SK-N-SH (cell line): ENCODE measurements around the gene GALNT17. TPM values are rescaled to one million over a fixed set of nuclear protein-coding genes. Genes with fewer than 3 reads are reported as not detected.

Source experiments
- CTCF ChIA-PET: fragments of 300-600, 350-600 bp; formaldehyde crosslinking; extraction: SDS; loops from one replicate; lab custom pipeline; 2021; lab: Yijun Ruan, JAX
- POLR2A ChIA-PET: fragments of 350-600 bp; sonication (Branson Sonifier 250); formaldehyde crosslinking; extraction: SDS; loops from one replicate; lab custom pipeline; 2020; ENCODE audit warnings: antibody characterized with exemption, inconsistent platforms; lab: Yijun Ruan, JAX
- DNase-seq: peaks from one replicate; pipeline ENCODE4 v3.0.0; 2012
- H2AFZ ChIP-seq: fragments of 200-600 bp; sonication (generic); 2 replicates; pipeline ENCODE4 v1.8.1; 2016; ENCODE audit warnings: antibody characterized with exemption, mild to moderate bottlenecking, low read depth
- H3F3A ChIP-seq: fragments of 200-600 bp; sonication (generic); replicated peaks from 2 replicates; pipeline ENCODE3; 2016; ENCODE audit warnings: antibody characterized with exemption, mild to moderate bottlenecking; ENCODE audit not compliant: insufficient read depth
- H3K27ac ChIP-seq, 2 experiments: fragments of 200-500 bp in 1 of 2; fragments of 200-600 bp in 1 of 2; sonication (Bioruptor generic) in 1 of 2; sonication (generic), shearing (Covaris generic) in 1 of 2; 2 replicates each; pipeline versions ENCODE4 v1.5.1 to v1.6.1; 2014 to 2016; ENCODE audit warnings: low read depth in 2 of 2, inconsistent platforms in 1 of 2, low read length in 1 of 2, mild to moderate bottlenecking in 1 of 2, mixed read lengths in 1 of 2
- H3K27me3 ChIP-seq: fragments of 200-600 bp; sonication (generic), shearing (Covaris generic); 2 replicates; pipeline ENCODE4 v1.6.1; 2016; ENCODE audit warnings: mixed run types; ENCODE audit not compliant: insufficient read depth
- H3K36me3 ChIP-seq, 2 experiments: fragments of 200-500 bp in 1 of 2; fragments of 200-600 bp in 1 of 2; sonication (Bioruptor generic) in 1 of 2; sonication (generic) in 1 of 2; replicated peaks in 1 of 2; 2 replicates each; pipeline versions ENCODE3 to v1.5.1; 2014 to 2016; ENCODE audit warnings: low read length in 1 of 2, mild to moderate bottlenecking in 1 of 2; ENCODE audit not compliant: insufficient read depth in 2 of 2, control insufficient read depth in 1 of 2
- H3K4me1 ChIP-seq, 2 experiments: fragments of 200-500 bp in 1 of 2; fragments of 200-600 bp in 1 of 2; sonication (Bioruptor generic) in 1 of 2; sonication (generic), shearing (Covaris generic) in 1 of 2; 2 replicates each; pipeline versions ENCODE4 v1.5.1 to v1.6.1; 2014 to 2016; ENCODE audit warnings: low read depth in 1 of 2, low read length in 1 of 2, mixed run types in 1 of 2; ENCODE audit not compliant: insufficient read depth in 2 of 2, control insufficient read depth in 1 of 2
- H3K4me2 ChIP-seq: fragments of 200-600 bp; sonication (generic), shearing (Covaris generic); 2 replicates; pipeline ENCODE4 v1.6.1; 2017; ENCODE audit warnings: mixed run types
- H3K4me3 ChIP-seq, 2 experiments: fragments of 200-500 bp in 1 of 2; fragments of 200-600 bp in 1 of 2; sonication (Bioruptor generic) in 1 of 2; sonication (generic), shearing (Covaris generic) in 1 of 2; 2 replicates each; pipeline versions ENCODE4 v1.5.1 to v1.8.1; 2014 to 2016; ENCODE audit warnings: low read depth in 2 of 2, inconsistent platforms in 1 of 2, low read length in 1 of 2, mild to moderate bottlenecking in 1 of 2, mixed read lengths in 1 of 2, moderate library complexity in 1 of 2
- H3K79me2 ChIP-seq: fragments of 200-600 bp; sonication (generic); 2 replicates; pipeline ENCODE4 v1.8.1; 2017; ENCODE audit warnings: mild to moderate bottlenecking; ENCODE audit not compliant: insufficient read depth
- H3K9ac ChIP-seq: fragments of 200-600 bp; sonication (generic); 2 replicates; pipeline ENCODE4 v1.6.1; 2017; ENCODE audit warnings: mixed run types
- H3K9me2 ChIP-seq: fragments of 200-600 bp; sonication (generic); 2 replicates; pipeline ENCODE4 v1.6.1; 2017; ENCODE audit warnings: mixed run types
- H3K9me3 ChIP-seq: fragments of 200-600 bp; sonication (generic); 2 replicates; pipeline ENCODE4 v1.6.1; 2017; ENCODE audit warnings: mixed run types, mild to moderate bottlenecking, moderate library complexity
- H4K20me1 ChIP-seq: fragments of 200-600 bp; sonication (generic); 2 replicates; pipeline ENCODE4 v1.6.1; 2017; ENCODE audit warnings: mild to moderate bottlenecking, mixed run types; ENCODE audit not compliant: insufficient read depth
- ELF1 ChIP-seq: IDR thresholded peaks from 2 replicates; pipeline ENCODE4 v1.4.0; 2012
- MEF2A ChIP-seq: IDR thresholded peaks from 2 replicates; pipeline ENCODE4 v1.4.0; 2012; ENCODE audit warnings: low read depth, borderline replicate concordance
- NFIC ChIP-seq: IDR thresholded peaks from 2 replicates; pipeline ENCODE4 v1.4.0; 2012; ENCODE audit warnings: borderline replicate concordance
- NRF1 ChIP-seq: IDR thresholded peaks from 2 replicates; pipeline ENCODE4 v1.6.1; 2012; ENCODE audit warnings: low read depth, mild to moderate bottlenecking, low read length
- POLR2AphosphoS5 ChIP-seq: IDR thresholded peaks from 2 replicates; pipeline ENCODE4 v1.6.1; 2012; ENCODE audit warnings: low read depth, low read length
- RAD21 ChIP-seq: IDR thresholded peaks from 2 replicates; pipeline ENCODE4 v1.6.1; 2012; ENCODE audit warnings: mild to moderate bottlenecking, low read length
- RCOR1 ChIP-seq: fragments of 150-350 bp; IDR thresholded peaks from 2 replicates; pipeline ENCODE4 v1.6.1; 2017; ENCODE audit warnings: antibody characterized with exemption, low read length
- SIN3A ChIP-seq: IDR thresholded peaks from 2 replicates; pipeline ENCODE4 v1.6.1; 2012; ENCODE audit warnings: low read depth, mild to moderate bottlenecking, low read length, moderate library complexity, borderline replicate concordance
- SMC3 ChIP-seq: IDR thresholded peaks from 2 replicates; pipeline ENCODE4 v1.6.1; 2012; ENCODE audit warnings: low read depth, low read length, improper control_type of control experiment
- YY1 ChIP-seq: IDR thresholded peaks from 2 replicates; pipeline ENCODE4 v1.4.0; 2012; ENCODE audit warnings: low read depth, mild to moderate bottlenecking
- WGBS: methylation state at CpG from one replicate; pipeline ENCODE4 v1.1.6; 2017; ENCODE audit warnings: low lambda C conversion rate; 5-methylcytosine and 5-hydroxymethylcytosine counted together
- polyA plus RNA-seq, 3 experiments: library from polyadenylated mRNA; depleted of rRNA; stranded (reverse); fragments of >200 nt; gene quantifications; 2 replicates each; pipeline ENCODE4 v1.2.3, GENCODE V29; 2012
- TF ChIP-seq, protein P1 (sequence below): fragments of 150-350 bp; IDR thresholded peaks from 2 replicates; pipeline ENCODE4 v1.6.1; 2017; ENCODE audit warnings: antibody characterized with exemption, low read length, low read depth, borderline replicate concordance

The GALNT17 gene
- polyA plus RNA-seq, 1 of the 3 experiments (the other 2 are of a cell fraction) = not detected

DNA sequence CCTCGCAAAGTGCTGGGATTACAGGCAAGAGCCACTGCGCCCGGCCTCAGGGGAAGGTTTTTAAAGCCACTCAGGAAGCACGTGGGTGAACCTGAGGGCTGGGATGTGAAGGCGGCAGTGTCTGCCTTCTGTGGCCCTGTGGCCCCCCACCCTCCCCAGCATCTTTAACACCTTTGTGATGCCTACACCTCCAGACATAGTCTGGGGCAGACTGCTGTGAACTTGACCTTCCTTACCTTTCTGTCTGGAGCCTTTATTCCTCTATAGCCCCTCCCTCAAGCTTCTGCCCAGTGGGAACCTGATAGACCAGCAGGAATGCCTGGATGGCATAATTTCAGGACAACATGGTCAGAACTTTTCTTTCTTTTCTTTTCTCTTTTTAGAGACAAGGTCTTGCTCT, 550.2 kb downstream of the GALNT17 start:
- POLR2A ChIA-PET = no interaction called here
- DNase-seq = no peak

DNA sequence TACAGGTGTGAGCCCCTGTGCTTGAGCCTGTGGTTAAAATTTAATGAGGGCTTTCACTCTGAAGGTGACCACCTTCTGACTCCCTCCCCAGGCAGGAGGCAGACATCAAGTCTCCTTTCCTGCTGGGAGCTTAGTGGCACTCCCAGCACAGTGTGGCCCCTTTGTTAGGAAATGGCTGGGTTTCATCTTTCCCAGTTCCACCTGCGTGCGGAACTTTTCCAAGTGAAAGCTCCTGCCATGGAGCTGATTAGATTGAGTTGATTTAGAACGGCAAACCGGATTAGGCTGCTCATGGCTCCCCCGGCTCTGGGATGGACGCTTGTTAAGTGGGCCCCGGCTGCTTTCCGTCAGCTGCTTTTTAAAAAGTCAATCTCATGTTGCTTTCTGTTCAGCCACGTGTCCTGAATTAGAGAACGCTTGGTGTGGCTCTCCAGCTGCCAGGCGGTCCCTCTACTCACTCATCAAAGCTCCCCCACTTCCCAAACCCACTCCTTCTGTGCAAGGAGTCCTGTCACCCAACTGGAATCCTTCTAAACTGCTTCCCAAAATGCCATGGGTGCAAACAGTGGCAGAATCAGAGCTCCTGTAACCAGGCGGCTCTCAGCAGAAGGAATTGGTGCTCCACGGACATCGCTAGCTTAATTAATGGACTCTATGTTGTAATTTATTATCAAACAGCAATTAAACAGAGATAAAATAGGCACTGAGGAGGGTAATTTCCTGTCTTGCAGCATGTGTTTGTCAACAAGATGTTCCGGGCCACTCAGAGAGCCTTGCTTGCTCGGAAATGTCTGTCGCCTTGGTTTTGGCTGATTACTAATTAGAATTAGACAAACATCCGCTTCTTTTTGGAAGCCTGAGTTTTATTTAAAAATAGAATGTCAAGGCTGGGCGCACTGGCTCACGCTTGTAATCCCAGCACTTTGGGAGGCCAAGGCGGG, 551.2 kb downstream of the GALNT17 start:
- Histone ChIP-seq H3K9me2 (no peaks in the 10 kb centered on the region), H3K4me2 (no peak overlapping the region), H3F3A (no peaks in the 10 kb centered on the region), H3K4me3 (no peak overlapping the region), H3K27ac (no peak overlapping the region), H2AFZ (no peak overlapping the region), H3K4me1 (no peaks in the 10 kb centered on the region), H3K36me3 (no peaks in the 10 kb centered on the region), H3K79me2 (no peaks in the 10 kb centered on the region), H3K9me3 (no peaks in the 10 kb centered on the region; the same call in 1 of the 2 replicates), H3K9ac (no peak overlapping the region), H4K20me1 (no peaks in the 10 kb centered on the region), H3K27me3 (no peaks in the 10 kb centered on the region)
- CTCF ChIA-PET = interaction anchor here (1.1 to 1.3 kb wide), 2 partner anchors 8 to 69 kb away, joined by 3 read pairs; no protein-coding TSS in a partner anchor
- no peak for TF ChIP-seq SIN3A
- POLR2A ChIA-PET = no interaction called here
- DNase-seq = no peak
- WGBS = 29% methylated on average over 21 of the region's 21 CpGs

More for the DNA sequence above, 550.2 kb downstream of the GALNT17 start:
- WGBS = 29% methylated on average over 5 of the region's 5 CpGs
- no peaks in the 10 kb centered on the region for H3K79me2 ChIP-seq
- H4K20me1 ChIP-seq = no peaks in the 10 kb centered on the region
- no peaks in the 10 kb centered on the region for H3K9me3 ChIP-seq
- no peak overlapping the region for H3K9ac ChIP-seq
- no peak overlapping the region for H3K27ac ChIP-seq
- TF ChIP-seq, protein P1, sequence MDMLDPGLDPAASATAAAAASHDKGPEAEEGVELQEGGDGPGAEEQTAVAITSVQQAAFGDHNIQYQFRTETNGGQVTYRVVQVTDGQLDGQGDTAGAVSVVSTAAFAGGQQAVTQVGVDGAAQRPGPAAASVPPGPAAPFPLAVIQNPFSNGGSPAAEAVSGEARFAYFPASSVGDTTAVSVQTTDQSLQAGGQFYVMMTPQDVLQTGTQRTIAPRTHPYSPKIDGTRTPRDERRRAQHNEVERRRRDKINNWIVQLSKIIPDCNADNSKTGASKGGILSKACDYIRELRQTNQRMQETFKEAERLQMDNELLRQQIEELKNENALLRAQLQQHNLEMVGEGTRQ = no peak
- TF ChIP-seq NFIC (no peak), RAD21 (no peak), RCOR1 (no peak), MEF2A (no peak), SMC3 (no peak), SIN3A (no peak), YY1 (no peak), POLR2AphosphoS5 (no peak), ELF1 (no peak), NRF1 (no peak)
- no peak overlapping the region for H3K4me3 ChIP-seq
- H3K9me2 ChIP-seq = no peaks in the 10 kb centered on the region
- CTCF ChIA-PET = interaction anchor here (1.1 to 1.3 kb wide), 2 partner anchors 9 to 70 kb away, joined by 3 read pairs; no protein-coding TSS in a partner anchor
- H3F3A ChIP-seq = no peaks in the 10 kb centered on the region
- H3K36me3 ChIP-seq = no peaks in the 10 kb centered on the region
- H2AFZ ChIP-seq = no peak overlapping the region
- H3K4me2 ChIP-seq = no peak overlapping the region
- no peaks in the 10 kb centered on the region for H3K27me3 ChIP-seq
- no peaks in the 10 kb centered on the region for H3K4me1 ChIP-seq
